C4-2B (cell line): Measurements from ENCODE around the gene TSPAN14.

Experiments
- CTCF ChIP-seq: fragments of 450-650 bp; conservative IDR thresholded peaks from 2 replicates; pipeline ENCODE4 v1.5.1; 2017; ENCODE audit warnings: mild to moderate bottlenecking
- ZFX ChIP-seq: fragments of 450-650 bp; IDR thresholded peaks from 2 replicates; pipeline ENCODE4 v1.6.1; 2017

GRCh38 chr10:80532571-80532970 lies 78.5 kb downstream of the TSPAN14 start:
- TF ChIP-seq CTCF (no peak), ZFX (no peak)
